GM19025 (cell line): Measurements from ENCODE around the gene SPAG9.

Source experiments
- ATAC-seq: cut with Tn5 transposase; IDR thresholded peaks from one replicate; pipeline ENCODE4 v1.9.1; 2021; ENCODE audit warnings: mild to moderate bottlenecking, low read depth, moderate library complexity; ENCODE audit not compliant: unreplicated experiment

Gene SPAG9

GRCh38 chr17:50922721-50923405, 197.8 kb downstream of the SPAG9 start:
- no peak for ATAC-seq

- ATAC-seq = no peak
These were observed 198.6 kb downstream of the SPAG9 start for GRCh38 chr17:50922107-50922506.

- ATAC-seq = no peak
These were observed 199.6 kb downstream of the SPAG9 start for GRCh38 chr17:50920891-50921586.

- ATAC-seq = no peak
These were observed 200.6 kb downstream of the SPAG9 start for GRCh38 chr17:50920041-50920410.

- peak; percentile 70 for ATAC-seq
These were observed 201.2 kb downstream of the SPAG9 start for GRCh38 chr17:50919321-50920040.

- no peak for ATAC-seq
These were observed 201.8 kb downstream of the SPAG9 start for GRCh38 chr17:50918933-50919296.

- ATAC-seq = no peak
These were observed 202.4 kb downstream of the SPAG9 start for GRCh38 chr17:50918071-50918932.

GRCh38 chr17:50917418-50917743, 203.3 kb downstream of the SPAG9 start:
- ATAC-seq = peak; percentile 64

GRCh38 chr17:50916708-50917417, 203.8 kb downstream of the SPAG9 start:
- no peak for ATAC-seq

- ATAC-seq = no peak
These were observed 204.5 kb downstream of the SPAG9 start for GRCh38 chr17:50916026-50916707.

- no peak for ATAC-seq
These were observed 206.1 kb downstream of the SPAG9 start for GRCh38 chr17:50914505-50915063.

GRCh38 chr17:50913120-50913519, 207.5 kb downstream of the SPAG9 start:
- ATAC-seq = no peak
